NCI-H345 treated with DMSO at 0.1 percent for 48 hours (cell line): ENCODE measurements around the gene CASP2.

Experiments
- DNase-seq: peaks from one replicate; lab custom pipeline; 2025; ENCODE audit not compliant: unreplicated experiment; lab: John Stamatoyannopoulos, UW

The CASP2 gene

GRCh38 chr7:143325240-143325639, 37.1 kb downstream of the CASP2 start:
- no peak for DNase-seq

GRCh38 chr7:143327903-143328302, 39.8 kb downstream of the CASP2 start:
- no peak for DNase-seq

GRCh38 chr7:143329471-143330170, 41.5 kb downstream of the CASP2 start:
- no peak for DNase-seq

- DNase-seq, result no peak
Measured at GRCh38 chr7:143331179-143331801, 43.1 kb downstream of the CASP2 start.

- DNase-seq, result no peak
Measured at GRCh38 chr7:143334244-143334643, 46.1 kb downstream of the CASP2 start.

- no peak for DNase-seq
Measured at GRCh38 chr7:143337216-143337615, 49.1 kb downstream of the CASP2 start.

- DNase-seq, result no peak
Measured at GRCh38 chr7:143341842-143342241, 53.7 kb downstream of the CASP2 start.

- DNase-seq, result no peak
Measured at GRCh38 chr7:143343596-143343995, 55.4 kb downstream of the CASP2 start.

- DNase-seq, result no peak
Measured at GRCh38 chr7:143345428-143345900, 57.3 kb downstream of the CASP2 start.

GRCh38 chr7:143346018-143346417, 57.9 kb downstream of the CASP2 start:
- DNase-seq, result no peak

GRCh38 chr7:143347950-143348349, 59.8 kb downstream of the CASP2 start:
- DNase-seq, result no peak

- DNase-seq, result no peak
Measured at GRCh38 chr7:143351060-143351459, 62.9 kb downstream of the CASP2 start.

GRCh38 chr7:143351574-143351973, 63.4 kb downstream of the CASP2 start:
- DNase-seq, result no peak

GRCh38 chr7:143352531-143353002, 64.4 kb downstream of the CASP2 start:
- no peak for DNase-seq

GRCh38 chr7:143354376-143354775, 66.2 kb downstream of the CASP2 start:
- no peak for DNase-seq

- no peak for DNase-seq
Measured at GRCh38 chr7:143354965-143355364, 66.8 kb downstream of the CASP2 start.

- no peak for DNase-seq
Measured at GRCh38 chr7:143355450-143356385, 67.6 kb downstream of the CASP2 start.

GRCh38 chr7:143356414-143357050, 68.4 kb downstream of the CASP2 start:
- no peak for DNase-seq
